IMR-90 (cell line): ENCODE data around the gene SH3RF3. TPM values are rescaled to one million over a fixed set of nuclear protein-coding genes. Genes with fewer than 3 reads are reported as not detected.

Source experiments
- ATAC-seq: fragments of 200-7000 bp; cut with Tn5 transposase; 2 replicates; pipeline ENCODE4 v1.9.1; 2020; ENCODE audit warnings: low read depth, mild to moderate bottlenecking, moderate library complexity
- BruUV-seq: library from RNA; stranded (reverse); fragments of 400-500 nt; replicated peaks from 2 replicates; lab custom pipeline; 2021; lab: Mats Ljungman, UMichigan
- CTCF ChIA-PET: fragments of 300-600 bp; formaldehyde crosslinking; extraction: SDS; loops from one replicate; lab custom pipeline; 2021; ENCODE audit warnings: antibody characterized with exemption; lab: Yijun Ruan, JAX
- POLR2A ChIA-PET: fragments of 300-600 bp; sonication (Branson Sonifier 250); formaldehyde crosslinking; loops from one replicate; lab custom pipeline; 2022; ENCODE audit warnings: antibody characterized with exemption; ENCODE audit not compliant: unreplicated experiment; lab: Charles Lee
- DNase-seq: peaks from one replicate; pipeline ENCODE4 v3.0.0; 2013
- H2AFZ ChIP-seq: replicated peaks from 2 replicates; pipeline ENCODE3; 2013; ENCODE audit warnings: low read length, mild to moderate bottlenecking; ENCODE audit not compliant: poor library complexity
- H2AK5ac ChIP-seq: 2 replicates; pipeline ENCODE4 v1.6.1; 2013; ENCODE audit warnings: low read depth, low read length, inconsistent platforms
- H2AK9ac ChIP-seq: replicated peaks from 2 replicates; pipeline ENCODE3; 2013; ENCODE audit warnings: mild to moderate bottlenecking, low read depth, low read length, moderate library complexity; ENCODE audit not compliant: poor library complexity
- H2BK120ac ChIP-seq: 2 replicates; pipeline ENCODE4 v1.6.1; 2013; ENCODE audit warnings: low read depth, low read length, inconsistent platforms
- H2BK15ac ChIP-seq: 3 replicates; pipeline ENCODE4 v1.6.1; 2013; ENCODE audit warnings: low read depth, low read length, inconsistent platforms
- H2BK20ac ChIP-seq: 2 replicates; pipeline ENCODE4 v1.6.1; 2013; ENCODE audit warnings: low read depth, mild to moderate bottlenecking, inconsistent platforms, low read length, moderate library complexity
- H2BK5ac ChIP-seq: 2 replicates; pipeline ENCODE4 v1.6.1; 2013; ENCODE audit warnings: mild to moderate bottlenecking, low read depth, low read length, inconsistent platforms; ENCODE audit not compliant: poor library complexity, severe bottlenecking
- H3K14ac ChIP-seq: replicated peaks from 2 replicates; pipeline ENCODE4 v1.6.1; 2013; ENCODE audit warnings: low read depth, low read length, inconsistent platforms
- H3K18ac ChIP-seq: 2 replicates; pipeline ENCODE4 v1.6.1; 2013; ENCODE audit warnings: low read depth, low read length, control low read depth
- H3K23ac ChIP-seq: 2 replicates; pipeline ENCODE4 v1.6.1; 2013; ENCODE audit warnings: low read depth, low read length, inconsistent platforms
- H3K27ac ChIP-seq: 2 replicates; pipeline ENCODE4 v1.5.1; 2013; ENCODE audit warnings: mild to moderate bottlenecking, control low read depth, low read length; ENCODE audit not compliant: insufficient read depth
- H3K27me3 ChIP-seq: 2 replicates; pipeline ENCODE4 v1.6.1; 2013; ENCODE audit warnings: low read length; ENCODE audit not compliant: control insufficient read depth, insufficient read depth
- H3K36me3 ChIP-seq: 2 replicates; pipeline ENCODE4 v1.6.1; 2013; ENCODE audit warnings: low read length, mixed read lengths; ENCODE audit not compliant: control insufficient read depth, insufficient read depth
- H3K4ac ChIP-seq: 2 replicates; pipeline ENCODE4 v1.6.1; 2013; ENCODE audit warnings: low read depth, low read length, inconsistent platforms
- H3K4me1 ChIP-seq: 2 replicates; pipeline ENCODE4 v1.6.1; 2013; ENCODE audit warnings: low read length, mixed read lengths; ENCODE audit not compliant: control insufficient read depth, insufficient read depth
- H3K4me2 ChIP-seq: 2 replicates; pipeline ENCODE4 v1.6.1; 2013; ENCODE audit warnings: low read depth, mild to moderate bottlenecking, control low read depth, low read length, moderate library complexity
- H3K4me3 ChIP-seq: 2 replicates; pipeline ENCODE4 v1.5.1; 2013; ENCODE audit warnings: low read depth, mild to moderate bottlenecking, control low read depth, low read length, moderate library complexity; ENCODE audit not compliant: insufficient read depth
- H3K56ac ChIP-seq: 2 replicates; pipeline ENCODE4 v1.6.1; 2013; ENCODE audit warnings: low read length, inconsistent platforms; ENCODE audit not compliant: insufficient read depth; ENCODE audit errors: extremely low read depth
- H3K79me1 ChIP-seq, 2 experiments: 2 replicates each; pipeline ENCODE4 v1.6.1; 2013; ENCODE audit warnings: low read length in 2 of 2, inconsistent platforms in 1 of 2, low read depth in 1 of 2
- H3K9ac ChIP-seq: 2 replicates; pipeline ENCODE4 v1.6.1; 2013; ENCODE audit warnings: low read depth, low read length, control low read depth
- H3K9me1 ChIP-seq: 2 replicates; pipeline ENCODE4 v1.6.1; 2013; ENCODE audit warnings: low read length, inconsistent platforms; ENCODE audit not compliant: insufficient read depth
- H3K9me3 ChIP-seq: 2 replicates; pipeline ENCODE4 v1.6.1; 2013; ENCODE audit warnings: low read length; ENCODE audit not compliant: control insufficient read depth, insufficient read depth
- H4K20me1 ChIP-seq: 2 replicates; pipeline ENCODE4 v1.6.1; 2013; ENCODE audit warnings: low read length, inconsistent platforms; ENCODE audit not compliant: insufficient read depth
- H4K5ac ChIP-seq: 2 replicates; pipeline ENCODE4 v1.6.1; 2013; ENCODE audit warnings: mild to moderate bottlenecking, low read depth, low read length, control low read depth
- H4K8ac ChIP-seq, 2 experiments: 2 replicates each; pipeline ENCODE4 v1.6.1; 2013; ENCODE audit warnings: low read depth in 2 of 2, low read length in 2 of 2, control low read depth in 1 of 2, inconsistent platforms in 1 of 2
- H4K91ac ChIP-seq: 2 replicates; pipeline ENCODE4 v1.6.1; 2013; ENCODE audit warnings: low read depth, low read length, inconsistent platforms; ENCODE audit not compliant: insufficient read depth
- BHLHE40 ChIP-seq: fragments of 150-350 bp; IDR thresholded peaks from 2 replicates; pipeline ENCODE4 v1.6.1; 2016; ENCODE audit warnings: mild to moderate bottlenecking, low read depth, low read length
- CEBPB ChIP-seq: IDR thresholded peaks from 2 replicates; pipeline ENCODE4 v1.6.1; 2012; ENCODE audit warnings: low read depth, low read length, improper control_type of control experiment
- CHD1 ChIP-seq: IDR thresholded peaks from 2 replicates; pipeline ENCODE4 v1.6.1; 2012; ENCODE audit warnings: low read depth, low read length, improper control_type of control experiment
- CTCF ChIP-seq: conservative IDR thresholded peaks from 2 replicates; pipeline ENCODE4 v1.5.1; 2012; ENCODE audit warnings: mild to moderate bottlenecking, low read depth, low read length, improper control_type of control experiment
- ELK1 ChIP-seq: fragments of 150-350 bp; IDR thresholded peaks from 2 replicates; pipeline ENCODE4 v1.6.1; 2016; ENCODE audit warnings: low read depth, mild to moderate bottlenecking, low read length, moderate library complexity, borderline replicate concordance
- FOS ChIP-seq: fragments of 150-350 bp; IDR thresholded peaks from 2 replicates; pipeline ENCODE4 v1.6.1; 2016; ENCODE audit warnings: low read depth, low read length
- MAFK ChIP-seq: IDR thresholded peaks from 2 replicates; pipeline ENCODE4 v1.6.1; 2012; ENCODE audit warnings: low read depth, low read length, improper control_type of control experiment
- MAZ ChIP-seq: IDR thresholded peaks from 2 replicates; pipeline ENCODE4 v1.6.1; 2012; ENCODE audit warnings: low read depth, mild to moderate bottlenecking, low read length, improper control_type of control experiment, moderate library complexity, borderline replicate concordance
- MXI1 ChIP-seq: IDR thresholded peaks from 2 replicates; pipeline ENCODE4 v1.6.1; 2012; ENCODE audit warnings: low read depth, mild to moderate bottlenecking, low read length, moderate library complexity, borderline replicate concordance
- NFE2L2 ChIP-seq: fragments of 150-350 bp; IDR thresholded peaks from 2 replicates; pipeline ENCODE4 v1.6.1; 2016; ENCODE audit warnings: low read depth, mild to moderate bottlenecking, low read length
- POLR2A ChIP-seq: IDR thresholded peaks from 2 replicates; pipeline ENCODE4 v1.6.1; 2012; ENCODE audit warnings: mild to moderate bottlenecking, low read depth, low read length
- RAD21 ChIP-seq: IDR thresholded peaks from 2 replicates; pipeline ENCODE4 v1.6.1; 2012; ENCODE audit warnings: low read length, improper control_type of control experiment
- RCOR1 ChIP-seq: IDR thresholded peaks from 2 replicates; pipeline ENCODE4 v1.6.1; 2012; ENCODE audit warnings: mild to moderate bottlenecking, low read length, improper control_type of control experiment; ENCODE audit not compliant: insufficient replicate concordance
- RFX5 ChIP-seq: IDR thresholded peaks from 2 replicates; pipeline ENCODE4 v1.8.0; 2012; ENCODE audit warnings: low read depth, mild to moderate bottlenecking, low read length, moderate library complexity
- SMC3 ChIP-seq: fragments of 150-350 bp; IDR thresholded peaks from 2 replicates; pipeline ENCODE4 v1.6.1; 2016; ENCODE audit warnings: low read depth, mild to moderate bottlenecking, antibody characterized with exemption, low read length, moderate library complexity
- USF2 ChIP-seq: fragments of 150-350 bp; IDR thresholded peaks from 2 replicates; pipeline ENCODE4 v1.6.1; 2017; ENCODE audit warnings: mild to moderate bottlenecking, antibody characterized with exemption, low read length, low read depth
- WGBS, 2 experiments: methylation state at CpG; one replicate each; pipeline versions ENCODE4 v1.1.5 to v1.1.7; 2013; ENCODE audit warnings: missing lambda C conversion rate in 2 of 2; ENCODE audit not compliant: insufficient read length in 1 of 2; ENCODE audit errors: extremely low coverage in 2 of 2; 5-methylcytosine and 5-hydroxymethylcytosine counted together
- dilution Hi-C: fragments of 300-500 bp; cut with HindIII; formaldehyde crosslinking; loops from one replicate; pipeline ENCODE4 v1.14.3; 2018; ENCODE audit warnings: low sequenced_read_pairs; ENCODE audit not compliant: unreplicated experiment
- in situ Hi-C: fragments of 300-500 bp; cut with MboI; formaldehyde crosslinking; loops from 3 replicates; pipeline ENCODE4 v1.14.3; 2019; ENCODE audit warnings: low sequenced_read_pairs, inconsistent platforms, mixed read lengths
- intact Hi-C: fragments of 100-400 bp; cut with micrococcal nuclease; formaldehyde crosslinking; loops from 2 replicates; pipeline ENCODE4 v1.10.0; 2022
- polyA plus RNA-seq, 3 experiments: library from polyadenylated mRNA; depleted of rRNA; stranded (reverse); fragments of >200 nt; gene quantifications; 2 replicates each; pipeline ENCODE4 v1.2.3, GENCODE V29; 2012; ENCODE audit warnings: low replicate concordance in 1 of 3
- total RNA-seq: library from RNA; depleted of rRNA; stranded (reverse); fragments of >200 nt; gene quantifications from 2 replicates; pipeline ENCODE4 v1.2.3, GENCODE V29; 2012

The SH3RF3 gene
- total and polyA plus RNA-seq, 2 of the 4 experiments (the other 2 are of a cell fraction): 3.4 to 5.3 TPM

- H3K4me2 ChIP-seq: no peak overlapping the region; the same call in 1 of the 2 replicates
- H3K9me1 ChIP-seq: peaks cover 19% of the 10 kb centered on the region
- H3K36me3 ChIP-seq: no peaks in the 10 kb centered on the region
- in situ Hi-C loops: no loop called here
- ATAC-seq: no peak
- H3K4me3 ChIP-seq: no peak overlapping the region
- dilution Hi-C loops: no loop called here
- no peak overlapping the region for H3K27ac ChIP-seq
- WGBS, 2 experiments: no CpG with 5 or more reads among the region's 3 CpGs
- no peak overlapping the region for H3K23ac ChIP-seq
- TF ChIP-seq RFX5: no peak
- TF ChIP-seq ELK1: no peak
- no peak for TF ChIP-seq MAZ
- TF ChIP-seq BHLHE40: no peak
- no peak for TF ChIP-seq SMC3
- no peak for TF ChIP-seq MAFK
- no peak for TF ChIP-seq POLR2A
- TF ChIP-seq FOS: no peak
- no peak for TF ChIP-seq CHD1
- TF ChIP-seq USF2: no peak
- no peak for TF ChIP-seq CEBPB
- no peak for TF ChIP-seq RCOR1
- no peak for TF ChIP-seq NFE2L2
- TF ChIP-seq CTCF: no peak
- no peak for TF ChIP-seq RAD21
- TF ChIP-seq MXI1: no peak
- H3K4me1 ChIP-seq: peaks cover 11% of the 10 kb centered on the region
- no peak overlapping the region for H2AK9ac ChIP-seq
- no peak overlapping the region for H2AFZ ChIP-seq
- no peak overlapping the region for H3K4ac ChIP-seq
- no peak for DNase-seq
- peak overlapping the region; percentile 30; the same call in 1 of the 2 replicates for H4K5ac ChIP-seq
- no peak overlapping the region for H3K9ac ChIP-seq
- H3K18ac ChIP-seq: peak overlapping the region; percentile 9; the same call in 1 of the 2 replicates
- peaks cover 58 to 88% of the 10 kb centered on the region in 2 experiments for H3K79me1 ChIP-seq
- ChIA-PET POLR2A (no interaction called here), CTCF (interaction anchor here (1.0 kb wide), 1 partner anchor 21 kb away, joined by 3 read pairs; no protein-coding TSS in a partner anchor)
- no peak overlapping the region for H4K8ac ChIP-seq
- intact Hi-C loops: no loop called here
- no peaks in the 10 kb centered on the region for H3K27me3 ChIP-seq
- H4K91ac ChIP-seq: no peak overlapping the region
- no peak overlapping the region for H3K56ac ChIP-seq
- H2AK5ac ChIP-seq: no peak overlapping the region
- no peak overlapping the region for H3K14ac ChIP-seq
- H2BK20ac ChIP-seq: no peak overlapping the region
- no peak overlapping the region for H2BK15ac ChIP-seq
- H2BK120ac ChIP-seq: no peak overlapping the region
- H4K20me1 ChIP-seq: peaks cover 45% of the 10 kb centered on the region
- H2BK5ac ChIP-seq: no peak overlapping the region
- no peaks in the 10 kb centered on the region for H3K9me3 ChIP-seq
- no TSS peak for BruUV-seq
Observed at GRCh38 chr2:109231428-109231827, 102.4 kb downstream of the SH3RF3 start.
